B cell (primary cell): ENCODE results near the gene BTBD6.

Experiments
- CTCF ChIP-seq: fragments of 200-600 bp; IDR thresholded peaks from one replicate; pipeline ENCODE4 v1.8.0; 2022; ENCODE audit warnings: antibody characterized with exemption, mild to moderate bottlenecking
- EZH2 ChIP-seq: IDR thresholded peaks from 2 replicates; pipeline ENCODE4 v1.6.1; 2012; ENCODE audit warnings: borderline replicate concordance, low read depth, mild to moderate bottlenecking, moderate library complexity, low read length; ENCODE audit not compliant: insufficient read depth, poor library complexity, severe bottlenecking

DNA sequence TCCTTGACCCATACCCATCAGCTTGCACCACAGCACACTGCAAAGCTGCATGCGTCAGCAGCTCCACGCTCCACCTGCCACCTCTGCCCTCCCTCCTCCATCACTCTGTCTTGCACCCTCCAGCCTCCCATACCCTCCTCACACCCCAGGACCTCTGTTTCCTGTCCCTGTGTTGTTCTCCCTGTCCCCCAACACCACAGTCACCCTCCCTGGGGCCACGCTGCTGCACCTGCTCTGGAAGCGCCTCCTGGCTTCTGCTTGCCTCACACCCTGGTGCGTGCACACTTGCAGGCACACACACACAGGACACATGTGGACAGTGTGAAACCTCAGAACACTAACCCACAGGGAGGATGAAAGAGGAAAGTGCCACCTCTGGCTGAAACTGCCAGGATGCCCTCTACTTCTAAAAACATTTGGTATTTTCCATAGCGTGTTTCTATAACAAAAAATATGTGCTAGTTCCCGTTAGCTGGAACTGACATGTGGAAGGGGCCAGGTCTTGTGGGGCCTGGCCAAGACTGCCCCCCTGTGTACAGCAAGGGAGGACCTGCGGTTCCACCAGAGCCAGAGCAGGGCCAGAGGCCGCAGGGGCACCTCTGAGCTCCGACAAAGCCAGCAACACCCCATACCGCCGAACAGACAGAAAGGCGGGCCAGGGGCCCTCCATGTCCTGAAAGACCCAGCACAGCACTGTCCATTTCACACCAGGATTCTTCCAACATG is 42.5 kb downstream of the BTBD6 start:
- TF ChIP-seq CTCF, result no peak
- no peak for TF ChIP-seq EZH2
